Memory B cell (primary cell): ENCODE data around the gene PSMG1.
"Not testable (repeated sequence)": the region's sequence is repeated elsewhere in the genome, so short reads cannot be mapped to it uniquely, and the experiment has no call there.

Experiments used
- ATAC-seq: fragments of 150-1000 bp; cut with Tn5 transposase; 2 replicates; pipeline ENCODE4 v1.10.0; 2021; ENCODE audit warnings: low read depth, mild to moderate bottlenecking, moderate library complexity
- DNase-seq, 2 donors: peaks; one replicate each; pipeline ENCODE4 v3.0.0; 2022; ENCODE audit warnings: low spot score in 2 of 2
- H3K27ac Mint-ChIP-seq: one replicate; pipeline ENCODE4 v1.8.0; 2022; ENCODE audit warnings: mild to moderate bottlenecking, moderate library complexity, mixed read lengths
- H3K27me3 Mint-ChIP-seq: one replicate; pipeline ENCODE4 v1.8.0; 2022; ENCODE audit warnings: mixed read lengths
- H3K36me3 Mint-ChIP-seq: one replicate; pipeline ENCODE4 v1.8.0; 2022; ENCODE audit warnings: mild to moderate bottlenecking, mixed read lengths
- H3K4me1 Mint-ChIP-seq: one replicate; pipeline ENCODE4 v1.8.0; 2022; ENCODE audit warnings: mixed read lengths
- H3K4me3 Mint-ChIP-seq: one replicate; pipeline ENCODE4 v1.8.0; 2022; ENCODE audit warnings: mild to moderate bottlenecking, moderate library complexity, mixed read lengths
- H3K9me3 Mint-ChIP-seq: one replicate; pipeline ENCODE4 v1.8.0; 2022; ENCODE audit warnings: mixed read lengths

PSMG1 gene, protein sequence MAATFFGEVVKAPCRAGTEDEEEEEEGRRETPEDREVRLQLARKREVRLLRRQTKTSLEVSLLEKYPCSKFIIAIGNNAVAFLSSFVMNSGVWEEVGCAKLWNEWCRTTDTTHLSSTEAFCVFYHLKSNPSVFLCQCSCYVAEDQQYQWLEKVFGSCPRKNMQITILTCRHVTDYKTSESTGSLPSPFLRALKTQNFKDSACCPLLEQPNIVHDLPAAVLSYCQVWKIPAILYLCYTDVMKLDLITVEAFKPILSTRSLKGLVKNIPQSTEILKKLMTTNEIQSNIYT

DNA sequence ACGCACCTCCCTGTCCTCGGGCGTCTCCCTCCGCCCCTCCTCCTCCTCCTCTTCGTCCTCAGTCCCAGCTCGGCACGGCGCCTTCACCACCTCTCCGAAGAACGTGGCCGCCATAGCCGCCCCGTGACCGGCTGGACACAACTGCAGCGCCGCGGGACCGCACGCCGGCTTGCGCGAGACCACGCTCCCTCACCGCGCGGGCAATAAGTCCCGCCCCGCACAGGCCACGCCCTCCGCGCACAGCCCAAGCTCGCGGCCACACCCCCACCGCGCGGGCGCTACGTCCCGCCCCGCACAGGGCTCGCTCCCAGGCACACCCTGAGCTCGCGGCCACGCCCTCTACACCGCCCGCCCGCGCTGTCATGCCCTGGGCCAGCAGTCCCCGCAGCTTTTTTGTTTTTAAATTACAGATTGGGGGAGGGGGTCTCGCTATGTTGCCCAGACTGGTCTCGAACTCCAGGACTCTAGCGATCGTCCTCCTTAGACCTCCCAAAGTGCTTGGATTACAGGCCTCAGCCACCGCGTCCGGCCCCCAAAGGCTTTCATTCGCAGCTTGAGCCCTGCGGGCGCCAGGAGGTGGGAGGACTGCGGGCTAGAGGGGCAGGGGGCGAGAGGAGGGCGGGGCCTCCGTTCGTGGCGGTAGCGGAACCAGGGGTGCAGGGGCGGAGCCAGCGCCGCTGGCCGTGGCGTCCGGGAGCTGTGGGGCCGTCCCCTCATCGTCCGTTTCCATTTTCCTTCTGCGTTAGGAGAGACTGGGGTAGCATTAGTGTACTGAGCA, at the start of gene PSMG1:
PSMG1 (minus strand) TSS at position 180 of the 778 bp plus-strand sequence; CDS start at position 114, 66 bp downstream.
- ATAC-seq: peak; percentile 92
- H3K4me1 Mint-ChIP-seq: peaks cover 23% of the 10 kb centered on the region
- H3K4me3 Mint-ChIP-seq: peak within 1 kb of the TSS; percentile 99
- peak within 1 kb of the TSS; percentile 91 for H3K27ac Mint-ChIP-seq
- no peaks in the 10 kb centered on the region for H3K36me3 Mint-ChIP-seq
- H3K27me3 Mint-ChIP-seq: no peaks in the 10 kb centered on the region
- H3K9me3 Mint-ChIP-seq: no peaks in the 10 kb centered on the region
- peak; percentile 96 to 97 for DNase-seq

DNA sequence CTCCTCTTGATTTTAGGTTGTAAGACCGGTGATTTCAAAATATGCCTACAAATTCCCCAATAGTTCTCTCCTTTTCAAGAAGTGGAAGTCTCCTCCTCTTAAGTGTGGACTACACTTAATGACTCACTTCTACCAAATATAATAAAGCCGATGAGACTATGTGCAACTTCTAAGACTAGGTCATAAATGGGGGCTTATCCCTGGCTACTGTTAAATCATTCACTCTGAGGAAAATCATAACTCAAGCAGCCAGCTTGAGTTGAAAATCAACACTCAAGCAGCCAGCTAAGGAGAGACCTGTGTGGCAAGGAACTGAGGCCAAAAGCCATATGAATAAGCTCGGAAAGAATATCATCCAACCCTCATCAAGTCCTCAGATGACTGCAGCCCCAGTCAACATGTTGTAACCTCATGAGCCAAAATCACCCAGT, 49.6 kb upstream of the PSMG1 start:
- Mint-ChIP-seq H3K4me3 (no peak overlapping the region), H3K27me3 (no peaks in the 10 kb centered on the region), H3K27ac (peak overlapping the region; percentile 10), H3K9me3 (no peaks in the 10 kb centered on the region), H3K4me1 (no peaks in the 10 kb centered on the region), H3K36me3 (peaks cover 25% of the 10 kb centered on the region)
- DNase-seq: no peak
- no peak for ATAC-seq

DNA sequence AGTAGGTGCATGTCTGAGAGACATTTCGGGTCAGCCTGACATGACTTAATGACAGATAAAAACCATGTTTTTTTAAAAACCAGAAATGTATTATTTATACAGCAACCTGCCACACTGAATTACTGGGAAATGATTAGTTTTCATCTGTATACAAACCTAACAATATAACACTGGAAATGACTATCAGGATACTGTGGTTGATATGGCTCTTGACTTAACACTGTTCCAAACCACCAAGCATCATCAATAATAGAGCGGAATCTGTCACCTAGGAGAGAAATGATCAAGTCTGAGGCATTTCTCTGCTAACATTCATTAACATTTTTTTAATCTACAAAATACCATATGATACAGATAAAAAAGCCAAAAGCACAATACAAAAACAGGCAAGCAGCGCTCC, 41.7 kb upstream of the PSMG1 start:
- peak overlapping the region; percentile 43 for H3K27ac Mint-ChIP-seq
- peaks cover 27% of the 10 kb centered on the region for H3K36me3 Mint-ChIP-seq
- ATAC-seq: no peak
- no peak overlapping the region for H3K4me3 Mint-ChIP-seq
- no peaks in the 10 kb centered on the region for H3K27me3 Mint-ChIP-seq
- DNase-seq: no peak
- H3K4me1 Mint-ChIP-seq: no peaks in the 10 kb centered on the region
- no peaks in the 10 kb centered on the region for H3K9me3 Mint-ChIP-seq

DNA sequence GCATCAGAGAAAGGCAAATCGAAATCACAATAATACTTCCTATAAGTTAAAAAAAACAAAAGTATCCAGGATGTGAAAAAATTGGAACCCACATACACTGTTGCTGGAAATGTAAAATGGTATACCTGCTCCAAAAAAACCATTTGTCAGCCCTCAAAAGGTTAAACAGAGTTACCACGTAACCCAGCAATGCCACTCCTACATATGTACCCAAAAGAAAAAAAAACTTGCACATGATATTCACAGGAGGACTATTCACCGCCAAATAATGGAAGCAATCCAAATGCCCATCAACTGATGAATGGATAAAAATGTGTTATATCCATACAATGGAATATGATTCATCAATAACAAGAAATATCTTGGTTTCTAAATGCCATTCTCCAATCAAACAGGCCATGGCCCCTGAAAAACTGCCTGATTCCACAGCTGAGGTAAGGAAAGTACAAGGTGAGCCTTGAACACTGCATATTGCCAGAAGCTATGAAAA, 38.8 kb upstream of the PSMG1 start:
- DNase-seq: no peak
- Mint-ChIP-seq H3K4me3 (no peak overlapping the region), H3K27me3 (no peaks in the 10 kb centered on the region), H3K4me1 (no peaks in the 10 kb centered on the region), H3K36me3 (peaks cover 27% of the 10 kb centered on the region), H3K27ac (peak overlapping the region; percentile 55), H3K9me3 (no peaks in the 10 kb centered on the region)
- no peak for ATAC-seq

GRCh38 chr21:39221282-39221996, 38.2 kb upstream of the PSMG1 start:
- no peaks in the 10 kb centered on the region for H3K4me1 Mint-ChIP-seq
- no peaks in the 10 kb centered on the region for H3K9me3 Mint-ChIP-seq
- ATAC-seq (no peak), DNase-seq (no peak)
- peak overlapping the region; percentile 55 for H3K27ac Mint-ChIP-seq
- H3K36me3 Mint-ChIP-seq: peaks cover 26% of the 10 kb centered on the region
- H3K4me3 Mint-ChIP-seq: no peak overlapping the region
- H3K27me3 Mint-ChIP-seq: no peaks in the 10 kb centered on the region

GRCh38 chr21:39220875-39221274, 37.6 kb upstream of the PSMG1 start:
- H3K4me1 Mint-ChIP-seq, DNase-seq, H3K4me3 Mint-ChIP-seq, H3K27me3 Mint-ChIP-seq, H3K9me3 Mint-ChIP-seq, ATAC-seq: not testable (repeated sequence)
- Mint-ChIP-seq H3K36me3 (peaks cover 25% of the 10 kb centered on the region), H3K27ac (peak overlapping the region; percentile 55)

DNA sequence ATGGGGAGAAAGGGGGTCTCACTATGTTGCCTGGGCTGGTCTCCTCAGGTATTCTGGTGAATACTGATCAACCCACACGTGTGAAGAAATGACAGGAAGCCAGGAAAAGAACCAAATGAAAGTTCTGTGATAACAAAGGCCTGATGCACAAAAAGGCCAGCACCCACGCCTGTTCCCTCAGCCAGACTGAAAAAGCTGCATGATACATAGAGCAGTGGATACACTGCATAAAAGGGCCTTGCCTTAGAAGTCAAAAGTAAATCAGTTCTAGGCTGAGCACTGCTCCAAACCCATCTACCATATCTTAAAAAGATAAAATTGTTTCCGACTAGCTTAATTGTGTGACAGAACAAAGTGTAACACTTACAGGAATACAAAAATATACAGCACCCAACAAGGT, 36.9 kb upstream of the PSMG1 start:
- Mint-ChIP-seq H3K27ac (no peak overlapping the region), H3K9me3 (no peaks in the 10 kb centered on the region), H3K4me1 (no peaks in the 10 kb centered on the region), H3K27me3 (no peaks in the 10 kb centered on the region), H3K36me3 (peaks cover 26% of the 10 kb centered on the region), H3K4me3 (no peak overlapping the region)
- ATAC-seq (no peak), DNase-seq (no peak)

GRCh38 chr21:39218082-39218409, 34.8 kb upstream of the PSMG1 start:
- DNase-seq: no peak
- ATAC-seq: no peak
- H3K36me3 Mint-ChIP-seq: peaks cover 20% of the 10 kb centered on the region
- no peaks in the 10 kb centered on the region for H3K27me3 Mint-ChIP-seq
- H3K27ac Mint-ChIP-seq: no peak overlapping the region
- H3K4me1 Mint-ChIP-seq: no peaks in the 10 kb centered on the region
- no peak overlapping the region for H3K4me3 Mint-ChIP-seq
- H3K9me3 Mint-ChIP-seq: no peaks in the 10 kb centered on the region

- Mint-ChIP-seq H3K27me3 (no peaks in the 10 kb centered on the region), H3K4me1 (no peaks in the 10 kb centered on the region), H3K27ac (no peak overlapping the region), H3K4me3 (no peak overlapping the region), H3K36me3 (peaks cover 19% of the 10 kb centered on the region), H3K9me3 (no peaks in the 10 kb centered on the region)
- ATAC-seq (no peak), DNase-seq (no peak)
Observed at GRCh38 chr21:39217356-39218081, 34.3 kb upstream of the PSMG1 start.

GRCh38 chr21:39216290-39216689, 33.0 kb upstream of the PSMG1 start:
- Mint-ChIP-seq H3K9me3 (no peaks in the 10 kb centered on the region), H3K27ac (no peak overlapping the region), H3K4me1 (no peaks in the 10 kb centered on the region), H3K36me3 (peaks cover 18% of the 10 kb centered on the region), H3K27me3 (no peaks in the 10 kb centered on the region), H3K4me3 (no peak overlapping the region)
- ATAC-seq (no peak), DNase-seq (no peak)

DNA sequence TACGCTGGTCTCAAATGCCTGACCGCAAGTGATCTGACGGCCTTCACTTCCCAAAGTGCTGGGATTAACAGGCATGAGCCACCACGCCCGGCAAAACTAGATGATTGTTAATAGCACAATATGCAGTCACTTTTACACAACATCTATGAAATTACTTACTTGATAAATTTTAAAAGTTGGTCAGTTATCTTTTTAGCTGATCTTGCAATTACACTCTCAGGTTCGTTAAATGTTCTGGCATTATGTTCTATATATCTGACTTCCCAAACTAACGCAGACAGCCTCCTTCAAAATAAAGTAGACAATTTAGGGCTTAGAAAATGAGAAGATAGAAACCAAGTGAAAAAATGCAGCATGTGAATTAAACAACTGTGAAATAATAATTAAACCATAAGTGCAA, 31.8 kb upstream of the PSMG1 start:
- H3K9me3 Mint-ChIP-seq: no peaks in the 10 kb centered on the region
- DNase-seq (no peak), ATAC-seq (no peak)
- H3K4me1 Mint-ChIP-seq: no peaks in the 10 kb centered on the region
- H3K27me3 Mint-ChIP-seq: no peaks in the 10 kb centered on the region
- no peak overlapping the region for H3K4me3 Mint-ChIP-seq
- peaks cover 23% of the 10 kb centered on the region for H3K36me3 Mint-ChIP-seq
- H3K27ac Mint-ChIP-seq: no peak overlapping the region

- H3K4me3 Mint-ChIP-seq: no peak overlapping the region
- ATAC-seq: no peak
- H3K36me3 Mint-ChIP-seq: peaks cover 20% of the 10 kb centered on the region
- peak overlapping the region; percentile 16 for H3K27ac Mint-ChIP-seq
- DNase-seq: no peak
- no peaks in the 10 kb centered on the region for H3K9me3 Mint-ChIP-seq
- H3K27me3 Mint-ChIP-seq: no peaks in the 10 kb centered on the region
- H3K4me1 Mint-ChIP-seq: no peaks in the 10 kb centered on the region
Observed at GRCh38 chr21:39209334-39209688, 26.1 kb upstream of the PSMG1 start.

- ATAC-seq (no peak), DNase-seq (no peak)
- Mint-ChIP-seq H3K27me3 (no peaks in the 10 kb centered on the region), H3K4me3 (no peak overlapping the region), H3K9me3 (no peaks in the 10 kb centered on the region), H3K36me3 (peaks cover 20% of the 10 kb centered on the region), H3K4me1 (no peaks in the 10 kb centered on the region), H3K27ac (peak overlapping the region; percentile 16)
Observed at GRCh38 chr21:39208624-39209333, 25.5 kb upstream of the PSMG1 start.
